Stomach (tissue), 9 donors: ENCODE results near the gene GNAS. TPM values are rescaled to one million over a fixed set of nuclear protein-coding genes. Genes with fewer than 3 reads are reported as not detected.

ENCODE experiments used
- DNase-seq, 2 donors: peaks; one replicate each; pipeline versions ENCODE4 v3.0.0 to v3.0.0-alpha.2; 2013 to 2019
- H3K27ac ChIP-seq, 5 donors: fragments of 200-600 bp in 4 of 5; sonication (generic) in 4 of 5; one replicate each; pipeline ENCODE4 v1.5.1; 2013 to 2019; ENCODE audit warnings: mild to moderate bottlenecking in 1 of 5, moderate library complexity in 1 of 5
- H3K27me3 ChIP-seq, 3 donors: fragments of 200-600 bp; sonication (generic); one replicate each; pipeline ENCODE4 v1.5.1; 2017 to 2019; ENCODE audit warnings: mixed run types in 1 of 3
- H3K36me3 ChIP-seq, 4 donors: fragments of 200-600 bp; sonication (generic); 1 replicate in 3 of 4; 2 replicates in 1 of 4; pipeline ENCODE4 v1.5.1; 2016 to 2019
- H3K4me1 ChIP-seq, 4 donors: fragments of 200-600 bp; sonication (generic); one replicate each; pipeline ENCODE4 v1.5.1; 2016 to 2019
- H3K4me3 ChIP-seq, 4 donors: fragments of 200-600 bp; sonication (generic) in 3 of 4; one replicate each; pipeline ENCODE4 v1.5.1; 2016 to 2019; ENCODE audit warnings: mild to moderate bottlenecking in 1 of 4
- H3K9me3 ChIP-seq, 4 donors: fragments of 200-600 bp; sonication (generic); one replicate each; pipeline ENCODE4 v1.5.1; 2016 to 2019
- CTCF ChIP-seq, 7 experiments: fragments of 450-650 bp in 4 of 7; fragments of 200-600 bp in 3 of 7; sonication (generic) in 3 of 7; IDR thresholded peaks; one replicate each; pipeline ENCODE4 v1.5.1; 2016 to 2019; ENCODE audit warnings: antibody characterized with exemption in 7 of 7, control low read depth in 2 of 7, mild to moderate bottlenecking in 1 of 7
- EP300 ChIP-seq: sonication (generic); formaldehyde crosslinking; IDR thresholded peaks from one replicate; pipeline ENCODE4 v1.6.1; 2017; ENCODE audit warnings: antibody characterized with exemption
- POLR2A ChIP-seq, 4 donors: fragments of 450-650 bp; IDR thresholded peaks; one replicate each; pipeline ENCODE4 v1.6.1; 2016; ENCODE audit warnings: antibody characterized with exemption in 4 of 4, control low read depth in 2 of 4, mild to moderate bottlenecking in 1 of 4, moderate library complexity in 1 of 4
- POLR2AphosphoS5 ChIP-seq, 3 donors: sonication (generic); formaldehyde crosslinking; IDR thresholded peaks; one replicate each; pipeline ENCODE4 v1.6.1; 2016; ENCODE audit warnings: antibody characterized with exemption in 3 of 3
- WGBS, 5 donors: extraction: QIAGEN DNeasy Blood & Tissue Kit in 3 of 5; methylation state at CpG; one replicate each; pipeline versions ENCODE4 v1.1.5 to v1.1.7; 2013 to 2018; 5-methylcytosine and 5-hydroxymethylcytosine counted together
- intact Hi-C: fragments of 100-400 bp; cut with DNase I; formaldehyde crosslinking; loops from one replicate; pipeline ENCODE4 v1.15.1; 2023; ENCODE audit warnings: low total_unique reads
- polyA plus RNA-seq, 3 donors: library from polyadenylated mRNA; stranded (reverse); fragments of 200-250 nt; gene quantifications; one replicate each; pipeline ENCODE4 v1.2.3, GENCODE V29; 2013
- total RNA-seq, 5 donors: library from RNA; depleted of rRNA; stranded (reverse); fragments of >200 nt; gene quantifications; one replicate each; pipeline versions ENCODE4 v1.1.0 to v1.2.3, GENCODE V29; 2014 to 2016
- donor health status: healthy with polysubstance abuse.
- donor health status: Bipolar disorder and iron deficiency.
- donor health status: healthy.

The GNAS gene
- total and polyA plus RNA-seq, 8 donors = 306 to 1,010 (median 704) TPM

GRCh38 chr20:58905236-58905635 is 52.7 kb downstream of the GNAS start:
- Histone ChIP-seq H3K36me3 (peaks cover 47 to 79% (median 65%) of the 10 kb centered on the region in 4 donors), H3K27me3 (no peaks in the 10 kb centered on the region), H3K4me3 (no peak overlapping the region), H3K4me1 (peaks cover 32 to 84% (median 64%) of the 10 kb centered on the region in 4 donors), H3K9me3 (no peaks in the 10 kb centered on the region), H3K27ac (peak overlapping the region in 1 of 5 donors; percentile 86)
- WGBS, 5 donors = 71 to 83% (median 81%) methylated on average over 6 of the region's 6 CpGs
- intact Hi-C loops = loop anchor here (10.0 kb wide), 1 partner anchor 80 kb away; the partner anchor contains the start of gene NELFCD
- TF ChIP-seq POLR2A (IDR thresholded peaks at IDR 0.05) = no peak
- no peak for TF ChIP-seq POLR2AphosphoS5 (IDR thresholded peaks at IDR 0.05)
- TF ChIP-seq EP300 = no peak
- no peak for TF ChIP-seq CTCF (IDR thresholded peaks at IDR 0.05)
- DNase-seq = no peak

GRCh38 chr20:58906111-58906510 is 53.6 kb downstream of the GNAS start:
- H3K27ac ChIP-seq = peak overlapping the region in 4 of 5 donors; percentile 73 to 89 (median 82)
- WGBS, 5 donors = 87 to 96% (median 93%) methylated on average over 5 of the region's 5 CpGs
- peaks cover 32 to 78% (median 60%) of the 10 kb centered on the region in 4 donors for H3K4me1 ChIP-seq

GRCh38 chr20:58906894-58907293 is 54.4 kb downstream of the GNAS start:
- intact Hi-C loops = loop anchor here (10.0 kb wide), 1 partner anchor 78 kb away; the partner anchor contains the start of gene NELFCD
- Histone ChIP-seq H3K27me3 (no peaks in the 10 kb centered on the region), H3K4me3 (peak overlapping the region in 3 of 4 donors; percentile 17 to 32 (median 25)), H3K9me3 (no peaks in the 10 kb centered on the region), H3K36me3 (peaks cover 63 to 82% (median 76%) of the 10 kb centered on the region in 4 donors), H3K4me1 (peaks cover 32 to 70% (median 53%) of the 10 kb centered on the region in 4 donors), H3K27ac (peak overlapping the region; percentile 53 to 89 (median 79))
- DNase-seq = peak; percentile 57 to 67
- peak in 1 of 3 donors; percentile 60 for TF ChIP-seq POLR2AphosphoS5 (IDR thresholded peaks at IDR 0.05)
- no peak for TF ChIP-seq EP300
- WGBS, 5 donors = 21 to 41% (median 23%) methylated on average over 3 of the region's 3 CpGs

More at GRCh38 chr20:58906111-58906510, 53.6 kb downstream of the GNAS start:
- Histone ChIP-seq H3K4me3 (no peak overlapping the region), H3K27me3 (no peaks in the 10 kb centered on the region), H3K9me3 (no peaks in the 10 kb centered on the region), H3K36me3 (peaks cover 55 to 80% (median 71%) of the 10 kb centered on the region in 4 donors)
- intact Hi-C loops = loop anchor here (10.0 kb wide), 1 partner anchor 79 kb away; the partner anchor contains the start of gene NELFCD
- TF ChIP-seq POLR2A (IDR thresholded peaks at IDR 0.05) = no peak
- no peak for TF ChIP-seq CTCF (IDR thresholded peaks at IDR 0.05)
- no peak for TF ChIP-seq POLR2AphosphoS5 (IDR thresholded peaks at IDR 0.05)
- no peak for TF ChIP-seq EP300
- no peak for DNase-seq

DNA sequence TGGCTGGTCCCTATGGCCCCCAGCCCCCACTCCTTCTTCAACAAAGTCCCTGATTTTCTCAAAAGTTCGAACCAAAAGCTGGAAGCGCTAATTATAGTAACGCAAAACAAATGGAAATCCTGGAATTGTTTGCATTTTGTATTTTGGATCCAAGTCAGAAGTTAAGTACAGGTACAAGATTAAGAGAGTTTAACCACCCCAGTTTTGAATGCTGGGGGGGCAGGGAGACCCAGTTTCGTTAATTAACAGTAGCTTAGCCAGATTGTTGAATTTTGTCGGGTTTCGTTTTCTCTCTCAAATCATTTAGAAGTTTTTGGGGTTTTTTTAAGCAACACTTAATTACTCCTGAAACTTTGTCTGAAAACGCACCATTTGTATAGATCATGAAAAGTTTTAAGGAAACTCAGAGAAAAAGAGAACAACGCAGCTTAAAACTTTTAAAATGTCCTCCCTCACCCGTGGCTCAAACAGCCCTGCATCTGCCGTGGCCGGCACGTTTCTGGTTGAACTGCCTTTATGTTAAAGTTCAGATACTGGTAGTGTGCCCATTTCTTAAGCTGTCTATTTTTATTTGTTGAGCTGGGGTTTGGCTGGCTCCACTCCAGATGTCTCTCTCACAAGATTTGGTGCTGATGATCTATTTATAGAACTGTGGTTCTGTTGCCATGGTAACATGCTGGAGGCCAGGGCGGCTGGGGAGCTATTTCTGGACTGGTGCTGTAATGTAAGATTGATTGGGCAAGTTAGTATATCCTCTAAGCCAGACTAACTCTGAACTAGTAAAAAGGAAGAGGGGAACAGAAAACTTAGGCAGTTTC is 55.0 kb downstream of the GNAS start:
- 2 to 17% (median 6%) methylated on average over 13 of the region's 13 CpGs for WGBS, 5 donors
- Histone ChIP-seq H3K4me1 (peaks cover 32 to 63% (median 48%) of the 10 kb centered on the region in 4 donors), H3K4me3 (peak overlapping the region; percentile 1 to 32 (median 21)), H3K27ac (peak overlapping the region; percentile 73 to 89 (median 86)), H3K27me3 (no peaks in the 10 kb centered on the region), H3K36me3 (peaks cover 64 to 83% (median 78%) of the 10 kb centered on the region in 4 donors), H3K9me3 (no peaks in the 10 kb centered on the region)
- peak; percentile 92 to 98 for DNase-seq
- no peak for TF ChIP-seq EP300
- TF ChIP-seq POLR2AphosphoS5 (IDR thresholded peaks at IDR 0.05) = peak; percentile 33 to 65 (median 42)
- intact Hi-C loops = loop anchor here (10.0 kb wide), 1 partner anchor 77 kb away; the partner anchor contains the start of gene NELFCD

- intact Hi-C loops = loop anchor here (10.0 kb wide), 1 partner anchor 77 kb away; the partner anchor contains the start of gene NELFCD
- H3K9me3 ChIP-seq = no peaks in the 10 kb centered on the region
- TF ChIP-seq CTCF (IDR thresholded peaks at IDR 0.05) (no peak), EP300 (no peak), POLR2A (IDR thresholded peaks at IDR 0.05) (no peak), POLR2AphosphoS5 (IDR thresholded peaks at IDR 0.05) (no peak)
- H3K27me3 ChIP-seq = no peaks in the 10 kb centered on the region
- no peak for DNase-seq
- H3K27ac ChIP-seq = peak overlapping the region in 4 of 5 donors; percentile 73 to 89 (median 82)
- peak overlapping the region in 1 of 4 donors; percentile 32 for H3K4me3 ChIP-seq
- WGBS, 5 donors = 31 to 46% (median 39%) methylated on average over 4 of the region's 4 CpGs
- H3K4me1 ChIP-seq = peaks cover 32 to 57% (median 42%) of the 10 kb centered on the region in 4 donors
- peaks cover 64 to 79% (median 76%) of the 10 kb centered on the region in 4 donors for H3K36me3 ChIP-seq
Observed at GRCh38 chr20:58908221-58908620, 55.7 kb downstream of the GNAS start.
